Type B pancreatic cell (in vitro differentiated cells): Measurements from ENCODE around the gene CERS3. TPM values are rescaled to one million over a fixed set of nuclear protein-coding genes. Genes with fewer than 3 reads are reported as not detected.

Source experiments
- DNase-seq: peaks from one replicate; pipeline ENCODE4 v3.0.0; 2021; ENCODE audit warnings: mixed read lengths; ENCODE audit not compliant: unreplicated experiment; ENCODE audit errors: extremely low spot score
- H3K27ac Mint-ChIP-seq: 2 replicates; pipeline ENCODE4 v1.8.0; 2021; ENCODE audit warnings: mild to moderate bottlenecking, mixed read lengths
- H3K27me3 Mint-ChIP-seq: 2 replicates; pipeline ENCODE4 v1.8.0; 2021; ENCODE audit warnings: mixed read lengths
- H3K36me3 Mint-ChIP-seq: 2 replicates; pipeline ENCODE4 v1.8.0; 2021; ENCODE audit warnings: mixed read lengths
- H3K4me1 Mint-ChIP-seq: one replicate; pipeline ENCODE4 v1.8.0; 2021; ENCODE audit warnings: mixed read lengths; ENCODE audit not compliant: unreplicated experiment
- H3K4me3 Mint-ChIP-seq: 2 replicates; pipeline ENCODE4 v1.8.0; 2021; ENCODE audit warnings: mild to moderate bottlenecking, mixed read lengths
- H3K9me3 Mint-ChIP-seq: 2 replicates; pipeline ENCODE4 v1.8.0; 2021; ENCODE audit warnings: mixed read lengths
- CTCF ChIP-seq: fragments of 200-600 bp; sonication (generic); conservative IDR thresholded peaks from 2 replicates; pipeline ENCODE4 v1.5.0; 2021; ENCODE audit warnings: antibody characterized with exemption, mild to moderate bottlenecking
- total RNA-seq: library from RNA; stranded (reverse); gene quantifications from 2 replicates; pipeline ENCODE4 v1.2.1, GENCODE V29; 2021; ENCODE audit warnings: low replicate concordance

CERS3 gene
- total RNA-seq, 1 donor from 2014 or later, result 4.6 TPM

- Mint-ChIP-seq H3K36me3 (no peaks in the 10 kb centered on the region), H3K9me3 (no peaks in the 10 kb centered on the region), H3K27me3 (peaks cover 3% of the 10 kb centered on the region), H3K4me1 (no peaks in the 10 kb centered on the region), H3K27ac (no peak overlapping the region), H3K4me3 (no peak overlapping the region)
- no peak for TF ChIP-seq CTCF
- DNase-seq, result no peak
Measured at GRCh38 chr15:100542290-100542689, 13.5 kb upstream of the CERS3 start.

- Mint-ChIP-seq H3K4me1 (no peaks in the 10 kb centered on the region), H3K9me3 (no peaks in the 10 kb centered on the region), H3K36me3 (no peaks in the 10 kb centered on the region), H3K27me3 (peaks cover 10% of the 10 kb centered on the region), H3K27ac (no peak overlapping the region), H3K4me3 (no peak overlapping the region)
- no peak for DNase-seq
- no peak for TF ChIP-seq CTCF
Measured at GRCh38 chr15:100537331-100537730, 8.6 kb upstream of the CERS3 start.

- H3K4me3 Mint-ChIP-seq, result no peak overlapping the region
- TF ChIP-seq CTCF, result no peak
- H3K36me3 Mint-ChIP-seq, result no peaks in the 10 kb centered on the region
- no peak for DNase-seq
- H3K27ac Mint-ChIP-seq, result no peak overlapping the region
- no peaks in the 10 kb centered on the region for H3K9me3 Mint-ChIP-seq
- H3K4me1 Mint-ChIP-seq, result no peaks in the 10 kb centered on the region
- H3K27me3 Mint-ChIP-seq, result peaks cover 14% of the 10 kb centered on the region
Measured at GRCh38 chr15:100536733-100537132, 8.0 kb upstream of the CERS3 start.

- Mint-ChIP-seq H3K27ac (no peak overlapping the region), H3K4me3 (no peak overlapping the region), H3K27me3 (peaks cover 25% of the 10 kb centered on the region), H3K4me1 (no peaks in the 10 kb centered on the region), H3K9me3 (no peaks in the 10 kb centered on the region), H3K36me3 (no peaks in the 10 kb centered on the region)
- no peak for TF ChIP-seq CTCF
- no peak for DNase-seq
Measured at GRCh38 chr15:100533886-100534285, 5.1 kb upstream of the CERS3 start.

- H3K36me3 Mint-ChIP-seq, result no peaks in the 10 kb centered on the region
- DNase-seq, result no peak
- H3K4me1 Mint-ChIP-seq, result no peaks in the 10 kb centered on the region
- H3K27me3 Mint-ChIP-seq, result peaks cover 22% of the 10 kb centered on the region
- no peak for TF ChIP-seq CTCF
- no peak overlapping the region for H3K4me3 Mint-ChIP-seq
- H3K27ac Mint-ChIP-seq, result no peak overlapping the region
- no peaks in the 10 kb centered on the region for H3K9me3 Mint-ChIP-seq
Measured at GRCh38 chr15:100531823-100532327, 3.1 kb upstream of the CERS3 start.

- Mint-ChIP-seq H3K27me3 (peaks cover 22% of the 10 kb centered on the region), H3K27ac (peak overlapping the region; percentile 14), H3K9me3 (no peaks in the 10 kb centered on the region), H3K4me1 (no peaks in the 10 kb centered on the region), H3K4me3 (no peak overlapping the region), H3K36me3 (no peaks in the 10 kb centered on the region)
- no peak for TF ChIP-seq CTCF
- DNase-seq, result no peak
Measured at GRCh38 chr15:100531204-100531603, 2.5 kb upstream of the CERS3 start.
